Measurements from ENCODE around the gene SUZ12.
"Not testable (repeated sequence)": the region's sequence is repeated elsewhere in the genome, so short reads cannot be mapped to it uniquely, and the experiment has no call there.

SUZ12 gene

DNA sequence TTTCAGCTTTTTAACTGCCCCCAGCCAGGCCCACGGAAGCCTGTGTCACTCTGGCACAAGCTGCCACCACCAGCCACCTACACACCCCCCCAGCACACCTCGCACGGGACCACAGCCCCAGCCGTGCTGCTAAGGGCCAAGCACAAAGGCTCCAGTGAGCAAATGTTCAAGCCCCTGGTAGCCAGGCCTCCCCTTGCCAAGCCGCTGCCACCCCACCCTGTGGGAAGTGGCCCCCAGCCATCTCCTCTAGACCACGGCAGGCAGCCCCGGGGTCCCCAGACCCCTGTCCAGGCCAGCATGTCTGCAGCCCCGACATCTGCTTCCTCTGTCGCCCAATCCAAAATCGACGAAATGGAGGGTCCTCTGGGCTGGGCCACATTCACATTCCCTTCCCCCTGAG, 105.5 kb downstream of the SUZ12 start:
- DNase-seq = not testable (repeated sequence)

DNA sequence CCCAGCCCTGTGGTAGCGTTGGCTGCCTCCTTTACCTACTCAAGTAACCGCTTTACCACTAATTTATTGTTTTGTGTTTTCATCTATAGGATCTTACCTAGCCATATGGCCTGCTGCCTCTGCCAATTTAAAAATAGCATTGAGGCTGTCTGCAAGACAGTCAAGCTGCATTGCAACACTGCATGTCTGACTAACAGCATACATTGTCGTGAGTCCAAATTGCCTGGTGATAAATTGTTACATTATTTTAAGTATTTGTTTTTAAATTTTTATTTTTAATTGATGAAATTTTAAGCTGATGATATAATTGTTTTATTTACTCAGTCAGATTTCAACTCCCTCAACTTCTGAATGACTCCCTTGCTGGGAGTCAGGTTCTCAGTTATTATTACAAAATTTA, 108.8 kb downstream of the SUZ12 start:
- not testable (repeated sequence) for DNase-seq

DNA sequence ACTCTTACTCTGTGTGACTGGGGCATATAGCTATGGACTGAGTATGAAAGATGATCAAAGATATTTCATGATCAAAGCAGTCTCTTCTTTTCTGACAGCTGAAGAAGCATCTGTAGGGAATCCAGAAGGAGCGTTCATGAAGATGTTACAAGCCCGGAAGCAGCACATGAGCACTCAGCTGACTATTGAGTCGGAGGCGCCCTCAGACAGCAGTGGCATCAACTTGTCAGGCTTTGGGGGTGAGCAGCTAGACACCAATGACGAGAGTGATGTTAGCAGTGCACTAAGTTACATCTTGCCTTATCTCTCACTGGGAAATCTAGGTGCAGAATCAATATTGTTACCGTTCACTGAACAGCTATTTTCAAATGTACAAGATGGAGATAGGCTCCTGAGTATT, 110.9 kb downstream of the SUZ12 start:
- not testable (repeated sequence) for DNase-seq

Measured in SHP77 (cell line).